H1 (cell line): ENCODE data around the gene KCNC4. TPM values are rescaled to one million over a fixed set of nuclear protein-coding genes. Genes with fewer than 3 reads are reported as not detected.

Experiments used
- EGR1 ChIP-seq: IDR thresholded peaks from 2 replicates; pipeline ENCODE4 v1.6.1; 2011; ENCODE audit warnings: low read depth, low read length, borderline replicate concordance
- EP300 ChIP-seq, 2 experiments: IDR thresholded peaks; 1 replicate in 1 of 2; 2 replicates in 1 of 2; pipeline ENCODE4 v1.6.1; 2011 to 2012; ENCODE audit warnings: low read depth in 2 of 2, low read length in 2 of 2, mild to moderate bottlenecking in 2 of 2, borderline replicate concordance in 1 of 2, inconsistent platforms in 1 of 2, moderate library complexity in 1 of 2
- RAD21 ChIP-seq, 2 experiments: IDR thresholded peaks in 1 of 2; conservative IDR thresholded peaks in 1 of 2; 2 replicates each; pipeline ENCODE4 v1.6.1; 2011; ENCODE audit warnings: low read depth in 2 of 2, low read length in 2 of 2, improper control_type of control experiment in 1 of 2, inconsistent platforms in 1 of 2, mild to moderate bottlenecking in 1 of 2, moderate library complexity in 1 of 2
- SIRT6 ChIP-seq: IDR thresholded peaks from one replicate; pipeline ENCODE4 v1.7.1; 2012; ENCODE audit warnings: low read length, inconsistent platforms
- USF2 ChIP-seq: IDR thresholded peaks from 2 replicates; pipeline ENCODE4 v1.6.1; 2011; ENCODE audit warnings: low read length, improper control_type of control experiment
- polyA plus RNA-seq, 7 experiments: library from polyadenylated mRNA; depleted of rRNA in 3 of 7; stranded (reverse) in 5 of 7; unstranded in 2 of 7; fragments of >200 nt in 5 of 7; fragments of 200-250 nt in 2 of 7; gene quantifications; 1 replicate in 5 of 7; 2 replicates in 1 of 7; 4 replicates in 1 of 7; pipeline versions ENCODE4 v1.2.1 to v1.2.3, GENCODE V29; 2011 to 2013; ENCODE audit warnings: missing spikeins in 2 of 7, mixed read lengths in 2 of 7
- total RNA-seq: library from RNA; stranded (reverse); fragmentation: NEBNext Ultra II Directional; extraction: Animal tissue kit (Norgen Biotek cat#: 25700); gene quantifications from 2 replicates; pipeline ENCODE4 v1.2.1, GENCODE V29; 2021

Gene KCNC4
- total and polyA plus RNA-seq, 2 of the 8 experiments (the other 6 are each of a cell fraction or from before 2014, with no cell fraction given) = 8.1 to 11.2 TPM

- TF ChIP-seq USF2 (no peak), SIRT6 (no peak), EP300 (IDR thresholded peaks at IDR 0.05; ENCODE audit: borderline replicate concordance in 1 of 2, low read depth in 2 of 2, low read length in 2 of 2) (no peak), EGR1 (no peak), RAD21 (IDR thresholded peaks at IDR 0.05 in 1 of 2, conservative IDR thresholded peaks at IDR 0.05 in 1 of 2; ENCODE audit: low read depth in 2 of 2, low read length in 2 of 2) (no peak)
Measured at GRCh38 chr1:110195196-110195595, 14.9 kb upstream of the KCNC4 start (continued).
